GM18951 (cell line): Measurements from ENCODE around the gene USP44.

Experiments
- POLR2A ChIP-seq: IDR thresholded peaks from 4 replicates; pipeline ENCODE4 v1.6.1; 2011; ENCODE audit warnings: mild to moderate bottlenecking; ENCODE audit not compliant: insufficient read length, insufficient read depth; ENCODE audit errors: extremely low read depth
- in situ Hi-C: fragments of 300-500 bp; cut with MboI; formaldehyde crosslinking; loops from one replicate; pipeline ENCODE4 v1.12.0; 2022; ENCODE audit warnings: low sequenced_read_pairs, mixed read lengths, inconsistent platforms; ENCODE audit not compliant: unreplicated experiment

USP44 gene

DNA sequence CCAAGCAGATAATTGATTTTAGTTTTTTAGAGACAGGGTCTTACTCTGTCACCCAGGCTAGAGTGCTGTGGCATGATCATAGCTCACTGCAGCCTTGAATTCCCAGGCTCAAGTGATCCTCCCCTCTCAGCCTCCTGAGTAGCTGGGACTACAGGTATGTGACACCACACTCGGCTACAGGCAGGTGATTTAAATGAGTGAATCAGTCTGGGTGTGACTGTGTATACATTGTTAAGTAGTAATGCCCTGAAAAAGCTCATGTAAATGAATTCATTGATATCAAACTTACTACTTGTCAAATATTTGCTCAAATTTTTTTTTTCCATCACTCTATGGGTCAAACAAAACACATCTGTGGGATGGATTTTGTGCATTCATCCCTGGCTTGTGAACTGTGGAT, 6.3 kb upstream of the USP44 start:
- TF ChIP-seq POLR2A = no peak
- in situ Hi-C loops = no loop called here

DNA sequence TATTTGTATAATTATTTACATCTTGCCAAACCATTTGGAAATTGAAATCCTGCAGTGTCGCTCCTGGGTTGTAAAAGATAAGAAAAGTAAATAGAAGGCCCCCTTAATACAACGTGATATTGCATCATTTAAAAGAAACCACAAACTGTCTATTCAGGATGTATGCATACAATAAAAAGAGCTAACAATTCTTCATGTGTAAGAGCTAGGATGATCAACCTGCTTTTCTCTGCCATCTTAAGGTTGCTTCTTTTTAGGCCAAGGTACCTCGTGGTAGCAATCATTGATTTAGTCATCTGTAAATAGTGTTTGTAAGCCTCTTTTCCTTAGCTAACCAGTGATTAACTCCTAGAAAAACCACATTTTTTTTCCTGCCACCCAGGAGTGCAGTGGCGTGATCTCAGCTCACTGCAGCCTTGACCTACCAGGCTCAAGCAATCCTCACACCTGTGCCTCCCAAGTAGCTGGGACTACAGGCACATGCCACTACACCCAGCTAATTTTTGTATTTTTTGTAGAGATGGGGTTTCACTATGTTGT, 3.3 kb upstream of the USP44 start:
- TF ChIP-seq POLR2A = no peak
- in situ Hi-C loops = no loop called here

GRCh38 chr12:95553197-95553943, 2.1 kb upstream of the USP44 start:
- no peak for TF ChIP-seq POLR2A
- in situ Hi-C loops = no loop called here

DNA sequence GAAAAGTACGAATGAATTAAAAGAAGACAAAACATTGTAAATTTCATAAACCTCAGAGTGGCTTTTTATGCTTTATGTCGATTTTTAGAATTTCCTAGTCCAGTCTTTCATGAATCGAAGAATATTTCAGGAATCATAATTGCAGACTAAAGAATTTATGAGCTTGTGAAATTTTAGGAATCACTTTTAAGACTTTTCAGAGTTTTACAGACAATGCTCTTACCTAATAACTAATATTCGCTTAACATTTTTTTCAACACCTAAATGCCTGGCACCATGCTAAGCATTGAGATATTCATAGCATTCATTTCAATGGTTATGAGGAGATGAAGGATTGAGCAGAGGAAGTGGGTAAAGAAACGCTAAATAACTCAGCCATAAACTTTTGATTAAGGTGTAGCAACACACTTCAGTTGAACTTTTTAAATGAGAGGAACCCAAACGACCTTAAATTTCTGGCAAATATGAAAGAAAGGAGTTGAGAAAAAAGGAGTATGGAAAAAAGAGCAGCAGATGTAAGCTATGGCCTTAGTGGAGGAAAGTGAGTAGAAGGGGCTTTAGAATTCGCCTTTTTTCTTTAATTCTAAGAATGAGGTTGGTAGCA, 739 bp upstream of the USP44 start:
- in situ Hi-C loops = no loop called here
- no peak for TF ChIP-seq POLR2A

DNA sequence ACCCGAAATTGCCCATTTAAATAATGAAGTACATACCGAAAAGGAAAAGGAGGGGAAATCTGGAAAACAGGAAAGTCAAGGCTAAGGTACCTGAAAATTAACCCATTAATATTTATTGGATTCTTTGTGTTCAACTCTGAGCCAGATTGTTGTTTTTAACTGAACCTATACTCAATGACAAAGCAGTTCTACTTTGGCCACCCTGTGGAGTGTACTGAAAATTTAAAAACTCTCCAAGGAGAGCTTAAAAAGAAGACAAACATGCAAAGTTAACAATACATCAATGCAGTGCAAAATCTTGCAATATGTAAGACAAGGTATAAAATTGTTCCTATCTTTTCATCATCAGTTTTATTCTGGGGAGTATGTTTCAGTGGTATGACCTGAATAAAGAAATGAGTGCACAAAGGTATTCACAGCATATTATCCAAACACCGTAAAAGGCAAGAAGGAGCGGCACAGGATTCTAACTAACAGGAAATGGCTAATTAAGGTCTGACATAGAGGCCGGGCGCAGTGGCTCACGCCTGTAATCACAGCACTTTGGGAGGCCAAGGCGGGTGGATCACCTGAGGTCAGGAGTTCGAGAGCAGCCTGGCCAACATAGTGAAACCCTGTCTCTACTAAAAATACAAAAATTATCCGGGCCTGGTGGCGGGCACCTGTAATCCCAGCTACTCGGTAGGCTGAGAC, 1.7 kb downstream of the USP44 start:
- in situ Hi-C loops = loop anchor here (25.0 kb wide), 1 partner anchor 1012 kb away; no protein-coding TSS in a partner anchor
- no peak for TF ChIP-seq POLR2A

DNA sequence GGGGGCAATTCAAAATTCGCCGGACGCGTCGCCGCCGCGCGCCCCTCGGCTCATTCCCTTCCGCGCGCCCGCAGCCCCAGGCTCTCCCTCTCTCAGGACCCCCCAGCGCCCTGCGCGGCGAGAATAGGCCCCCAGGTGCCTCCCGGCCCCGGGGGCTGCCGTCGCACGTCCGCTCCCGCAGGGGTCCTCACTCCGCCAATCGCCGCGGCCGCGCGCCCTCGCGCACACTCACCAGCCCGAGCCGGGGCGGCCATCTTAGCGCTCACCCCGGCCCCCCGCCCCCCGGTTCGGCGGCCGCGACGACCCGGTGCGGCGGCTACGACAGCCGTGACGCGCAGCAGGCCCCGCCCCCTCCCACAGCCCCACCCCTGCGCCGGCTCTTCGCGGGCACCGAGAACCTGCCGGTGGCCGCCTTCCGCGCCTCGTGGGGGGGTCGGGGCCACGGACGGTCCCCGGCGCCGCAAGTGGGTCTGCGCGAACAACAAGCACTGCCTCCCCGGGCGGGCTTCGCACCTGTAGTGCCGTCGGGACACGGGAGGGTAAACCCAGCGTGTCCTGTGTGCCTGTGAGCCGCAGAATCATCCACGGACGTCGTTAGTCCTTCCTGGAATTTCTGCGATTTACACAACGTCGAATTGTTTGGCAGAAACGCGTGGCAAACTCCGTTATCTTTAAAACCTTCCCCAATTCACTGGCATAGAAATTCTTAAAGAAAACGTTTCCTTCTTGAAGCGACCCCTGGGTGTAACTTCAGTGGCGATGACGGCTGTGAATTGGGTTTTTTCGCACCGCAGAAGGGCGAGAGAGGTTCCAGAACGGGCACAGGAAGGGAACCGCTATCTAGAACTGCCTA, 2.5 kb downstream of the USP44 start:
- in situ Hi-C loops = loop anchor here (25.0 kb wide), 1 partner anchor 1011 kb away; no protein-coding TSS in a partner anchor

DNA sequence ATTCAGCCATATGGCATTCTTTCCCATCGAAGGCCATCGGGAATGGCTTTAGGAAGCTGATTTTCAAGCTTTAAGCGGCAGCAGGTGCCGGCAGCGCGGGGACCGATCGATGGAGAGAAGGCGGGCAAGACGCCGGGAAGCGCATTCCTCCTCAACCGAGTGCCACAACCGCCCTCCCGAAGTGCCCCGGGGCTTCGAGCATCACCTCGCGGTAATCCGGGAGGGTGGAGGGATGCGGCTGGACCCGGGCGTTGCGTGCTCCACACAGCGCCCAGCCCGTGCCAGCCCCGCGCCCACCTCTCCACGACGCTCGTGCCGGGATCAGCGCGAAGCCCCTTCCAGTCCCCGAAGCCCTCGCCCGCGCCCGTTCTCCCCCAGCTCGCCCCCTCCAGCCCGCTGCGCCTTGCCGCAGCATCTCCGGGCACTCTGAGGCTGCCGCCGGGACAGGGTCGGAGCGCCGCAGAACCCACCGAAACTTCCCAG, 3.2 kb downstream of the USP44 start:
- no peak for TF ChIP-seq POLR2A
- in situ Hi-C loops = loop anchor here (25.0 kb wide), 1 partner anchor 1011 kb away; no protein-coding TSS in a partner anchor

More for the DNA sequence above, 2.5 kb downstream of the USP44 start:
- no peak for TF ChIP-seq POLR2A

- in situ Hi-C loops = loop anchor here (25.0 kb wide), 1 partner anchor 1010 kb away; no protein-coding TSS in a partner anchor
Observed at GRCh38 chr12:95547522-95548055, 3.7 kb downstream of the USP44 start.

GRCh38 chr12:95546491-95546813, 4.8 kb downstream of the USP44 start:
- no peak for TF ChIP-seq POLR2A
- in situ Hi-C loops = loop anchor here (25.0 kb wide), 1 partner anchor 1009 kb away; no protein-coding TSS in a partner anchor

More at GRCh38 chr12:95547522-95548055, 3.7 kb downstream of the USP44 start:
- no peak for TF ChIP-seq POLR2A

DNA sequence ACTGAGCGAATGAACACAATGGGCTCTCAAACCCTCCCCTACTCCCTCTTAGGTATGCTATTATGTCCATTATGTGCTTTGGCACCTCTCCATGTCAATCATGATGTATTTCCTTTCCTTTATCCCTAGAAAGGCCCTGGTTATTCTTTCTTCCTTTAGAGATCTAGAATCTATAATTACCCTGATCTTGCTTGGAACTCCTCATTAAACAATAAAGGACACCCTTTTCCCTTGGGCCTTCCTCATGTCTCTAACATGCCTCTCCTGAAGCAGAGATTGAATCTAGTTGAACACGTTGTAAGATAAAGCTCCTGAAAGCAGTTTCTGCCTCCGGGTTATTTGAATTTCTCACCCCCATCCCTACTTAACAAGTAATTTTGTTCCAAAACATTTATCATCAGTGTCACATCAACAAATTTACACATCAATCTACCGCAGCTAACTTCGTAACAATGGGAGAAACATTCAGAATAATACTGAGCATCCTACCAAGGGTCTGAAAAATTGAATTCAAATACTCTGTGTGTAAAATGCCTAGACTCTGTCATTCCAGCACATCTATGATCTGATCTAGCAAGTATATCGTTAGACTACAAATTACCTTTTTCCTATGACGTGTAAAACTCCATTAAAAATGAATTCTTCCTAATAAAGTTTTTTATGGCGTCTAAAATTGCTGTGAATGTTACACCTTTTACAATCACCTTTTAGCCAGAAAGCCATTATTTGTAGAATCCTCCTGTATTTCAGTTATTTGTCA, 5.4 kb downstream of the USP44 start:
- no peak for TF ChIP-seq POLR2A
- in situ Hi-C loops = loop anchor here (25.0 kb wide), 1 partner anchor 1009 kb away; no protein-coding TSS in a partner anchor

DNA sequence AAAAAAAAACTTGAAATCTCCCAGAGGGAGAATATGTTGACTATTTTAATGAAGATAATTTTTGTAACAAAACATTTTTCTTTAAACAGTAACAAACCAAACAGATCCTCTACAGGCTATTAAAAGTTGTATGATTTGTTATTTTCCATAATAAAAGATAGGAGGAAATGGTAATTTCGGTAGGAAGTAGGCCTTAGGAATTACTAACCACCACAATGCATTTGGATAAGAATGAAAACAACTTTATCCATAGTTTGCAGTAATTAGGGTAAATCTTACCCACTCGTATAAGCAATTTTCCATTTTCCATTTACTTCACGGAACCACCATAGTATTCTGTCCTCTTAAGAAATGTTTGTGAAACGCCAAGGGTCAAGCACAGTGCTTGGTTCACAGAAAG, 6.0 kb downstream of the USP44 start:
- no peak for TF ChIP-seq POLR2A
- in situ Hi-C loops = loop anchor here (25.0 kb wide), 1 partner anchor 1008 kb away; no protein-coding TSS in a partner anchor
